Panc1 (cell line): ENCODE data around the gene SIRT6.

Experiments used
- POLR2AphosphoS5 ChIP-seq: IDR thresholded peaks from 2 replicates; pipeline ENCODE4 v1.6.1; 2012; ENCODE audit warnings: mild to moderate bottlenecking, low read depth, low read length, moderate library complexity
- SIN3A ChIP-seq: IDR thresholded peaks from 2 replicates; pipeline ENCODE4 v1.6.1; 2012; ENCODE audit warnings: low read depth, mild to moderate bottlenecking, low read length, moderate library complexity, borderline replicate concordance; ENCODE audit not compliant: insufficient read depth
- TF ChIP-seq, protein P1 (sequence below): fragments of 450-650 bp; IDR thresholded peaks from 2 replicates; pipeline ENCODE4 v1.5.1; 2017; ENCODE audit warnings: mild to moderate bottlenecking
- TF ChIP-seq, protein P2 (sequence below), 2 experiments: IDR thresholded peaks; 2 replicates each; pipeline ENCODE4 v1.6.1; 2011 to 2012; ENCODE audit warnings: low read depth in 2 of 2, control low read depth in 1 of 2, low read length in 1 of 2, mild to moderate bottlenecking in 1 of 2, moderate library complexity in 1 of 2; ENCODE audit not compliant: insufficient read depth in 1 of 2

DNA sequence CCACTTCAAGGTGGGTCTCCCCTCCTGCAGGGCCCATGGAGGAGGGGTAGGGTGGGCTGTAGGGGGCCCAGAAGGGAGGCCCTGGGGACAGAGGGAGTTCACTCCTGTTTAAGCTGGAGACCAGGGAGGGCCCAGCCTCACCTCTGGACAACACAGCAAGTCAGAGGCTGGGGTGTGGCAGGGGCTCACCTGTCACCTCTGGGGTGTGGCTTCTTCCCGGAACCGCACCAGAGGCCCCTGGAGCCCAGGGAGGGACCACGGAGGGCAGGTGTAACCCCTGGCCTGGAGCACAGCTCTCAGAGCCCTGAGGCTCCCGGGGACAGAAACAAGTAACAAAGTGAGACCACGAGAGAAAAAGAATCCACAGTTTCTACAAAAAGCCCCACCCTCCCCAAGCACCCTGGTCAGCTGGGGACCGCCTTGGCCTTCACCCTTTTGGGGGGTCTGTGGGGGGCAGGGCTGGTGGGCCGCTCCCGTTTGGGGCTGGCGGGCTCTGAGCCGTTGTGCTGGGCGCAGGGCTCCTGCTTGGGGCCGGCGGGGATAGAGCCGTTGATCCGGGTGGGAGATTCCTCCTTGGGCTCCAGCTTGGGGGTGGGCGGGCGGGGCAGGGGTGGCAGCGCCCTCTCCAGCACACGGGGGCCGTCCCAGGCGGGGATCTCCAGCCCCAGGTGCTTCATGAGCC, 8.0 kb downstream of the SIRT6 start:
- TF ChIP-seq, protein P1, sequence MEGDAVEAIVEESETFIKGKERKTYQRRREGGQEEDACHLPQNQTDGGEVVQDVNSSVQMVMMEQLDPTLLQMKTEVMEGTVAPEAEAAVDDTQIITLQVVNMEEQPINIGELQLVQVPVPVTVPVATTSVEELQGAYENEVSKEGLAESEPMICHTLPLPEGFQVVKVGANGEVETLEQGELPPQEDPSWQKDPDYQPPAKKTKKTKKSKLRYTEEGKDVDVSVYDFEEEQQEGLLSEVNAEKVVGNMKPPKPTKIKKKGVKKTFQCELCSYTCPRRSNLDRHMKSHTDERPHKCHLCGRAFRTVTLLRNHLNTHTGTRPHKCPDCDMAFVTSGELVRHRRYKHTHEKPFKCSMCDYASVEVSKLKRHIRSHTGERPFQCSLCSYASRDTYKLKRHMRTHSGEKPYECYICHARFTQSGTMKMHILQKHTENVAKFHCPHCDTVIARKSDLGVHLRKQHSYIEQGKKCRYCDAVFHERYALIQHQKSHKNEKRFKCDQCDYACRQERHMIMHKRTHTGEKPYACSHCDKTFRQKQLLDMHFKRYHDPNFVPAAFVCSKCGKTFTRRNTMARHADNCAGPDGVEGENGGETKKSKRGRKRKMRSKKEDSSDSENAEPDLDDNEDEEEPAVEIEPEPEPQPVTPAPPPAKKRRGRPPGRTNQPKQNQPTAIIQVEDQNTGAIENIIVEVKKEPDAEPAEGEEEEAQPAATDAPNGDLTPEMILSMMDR = no peak
- TF ChIP-seq POLR2AphosphoS5 = no peak
- TF ChIP-seq SIN3A = no peak
- TF ChIP-seq, protein P2, sequence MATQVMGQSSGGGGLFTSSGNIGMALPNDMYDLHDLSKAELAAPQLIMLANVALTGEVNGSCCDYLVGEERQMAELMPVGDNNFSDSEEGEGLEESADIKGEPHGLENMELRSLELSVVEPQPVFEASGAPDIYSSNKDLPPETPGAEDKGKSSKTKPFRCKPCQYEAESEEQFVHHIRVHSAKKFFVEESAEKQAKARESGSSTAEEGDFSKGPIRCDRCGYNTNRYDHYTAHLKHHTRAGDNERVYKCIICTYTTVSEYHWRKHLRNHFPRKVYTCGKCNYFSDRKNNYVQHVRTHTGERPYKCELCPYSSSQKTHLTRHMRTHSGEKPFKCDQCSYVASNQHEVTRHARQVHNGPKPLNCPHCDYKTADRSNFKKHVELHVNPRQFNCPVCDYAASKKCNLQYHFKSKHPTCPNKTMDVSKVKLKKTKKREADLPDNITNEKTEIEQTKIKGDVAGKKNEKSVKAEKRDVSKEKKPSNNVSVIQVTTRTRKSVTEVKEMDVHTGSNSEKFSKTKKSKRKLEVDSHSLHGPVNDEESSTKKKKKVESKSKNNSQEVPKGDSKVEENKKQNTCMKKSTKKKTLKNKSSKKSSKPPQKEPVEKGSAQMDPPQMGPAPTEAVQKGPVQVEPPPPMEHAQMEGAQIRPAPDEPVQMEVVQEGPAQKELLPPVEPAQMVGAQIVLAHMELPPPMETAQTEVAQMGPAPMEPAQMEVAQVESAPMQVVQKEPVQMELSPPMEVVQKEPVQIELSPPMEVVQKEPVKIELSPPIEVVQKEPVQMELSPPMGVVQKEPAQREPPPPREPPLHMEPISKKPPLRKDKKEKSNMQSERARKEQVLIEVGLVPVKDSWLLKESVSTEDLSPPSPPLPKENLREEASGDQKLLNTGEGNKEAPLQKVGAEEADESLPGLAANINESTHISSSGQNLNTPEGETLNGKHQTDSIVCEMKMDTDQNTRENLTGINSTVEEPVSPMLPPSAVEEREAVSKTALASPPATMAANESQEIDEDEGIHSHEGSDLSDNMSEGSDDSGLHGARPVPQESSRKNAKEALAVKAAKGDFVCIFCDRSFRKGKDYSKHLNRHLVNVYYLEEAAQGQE (IDR thresholded peaks at IDR 0.05; ENCODE audit: insufficient read depth in 1 of 2, low read depth in 2 of 2, low read length in 1 of 2) = no peak
